Breast epithelium (tissue), 3 donors: ENCODE results near the gene ACER1. TPM values are rescaled to one million over a fixed set of nuclear protein-coding genes. Genes with fewer than 3 reads are reported as not detected.

Experiments used
- total RNA-seq, 3 donors: library from RNA; depleted of rRNA; stranded (reverse); fragments of >200 nt; gene quantifications; one replicate each; pipeline ENCODE4 v1.1.0, GENCODE V29; 2016

ACER1 gene
- total RNA-seq, 3 donors from 2014 or later, result 0.33 TPM; not detected in 2

Other genes with a start within 250 kb of the ACER1 start
- 10 to 100 TPM in 1 of 3 donors, 1 to 10 TPM in 2; 6.1 to 16.2 (median 9.2) TPM for gene RFX2, start 223.1 kb downstream of the ACER1 start, total RNA-seq
- under 1 TPM in 2 of 3 donors, not detected in 1; 0.16 to 0.33 TPM for gene ACSBG2, start 197.9 kb downstream of the ACER1 start, total RNA-seq
- gene MLLT1, start 53.6 kb downstream of the ACER1 start, total RNA-seq, result 10 to 100 TPM; 13.6 to 16.4 (median 13.8) TPM
- gene CLPP, start 27.9 kb upstream of the ACER1 start, total RNA-seq, result 10 to 100 TPM; 72.3 to 96.7 (median 75.8) TPM
- 100 to 1,000 TPM in 1 of 3 donors, 10 to 100 TPM in 2; 68.3 to 101 (median 76.7) TPM for gene ALKBH7, start 39.2 kb upstream of the ACER1 start, total RNA-seq
- under 1 TPM; 0.32 to 0.66 (median 0.59) TPM for gene PSPN, start 42.3 kb upstream of the ACER1 start, total RNA-seq
- 10 to 100 TPM; 46.7 to 51.0 (median 48.5) TPM for gene GTF2F1, start 59.6 kb upstream of the ACER1 start, total RNA-seq
- 10 to 100 TPM; 71.4 to 76.1 (median 73.0) TPM for gene KHSRP, start 91.2 kb upstream of the ACER1 start, total RNA-seq
- under 1 TPM in 1 of 3 donors, not detected in 2; 0.44 TPM for gene SLC25A41, start 100.2 kb upstream of the ACER1 start, total RNA-seq
- 10 to 100 TPM; 14.0 to 37.8 (median 18.4) TPM for gene SLC25A23, start 126.2 kb upstream of the ACER1 start, total RNA-seq
- gene CRB3, start 130.7 kb upstream of the ACER1 start, total RNA-seq, result 10 to 100 TPM in 2 of 3 donors, under 1 TPM in 1; 0.48 to 30.7 (median 24.6) TPM
- 1 to 10 TPM; 1.3 to 3.2 (median 2.5) TPM for gene DENND1C, start 148.2 kb upstream of the ACER1 start, total RNA-seq
- under 1 TPM in 1 of 3 donors, not detected in 2; 0.48 TPM for gene TUBB4A, start 168.7 kb upstream of the ACER1 start, total RNA-seq
- 1 to 10 TPM in 1 of 3 donors, under 1 TPM in 2; 0.33 to 1.6 (median 0.44) TPM for gene TNFSF9, start 197.4 kb upstream of the ACER1 start, total RNA-seq